Liver (tissue), 9 donors: ENCODE data around the gene LNPK. TPM values are rescaled to one million over a fixed set of nuclear protein-coding genes. Genes with fewer than 3 reads are reported as not detected.

Experiments used
- DNase-seq: peaks from one replicate; pipeline ENCODE4 v3.0.0-alpha.2; 2017; ENCODE audit warnings: low spot score
- H3K27ac ChIP-seq, 2 donors: one replicate each; pipeline ENCODE4 v1.7.0; 2013; ENCODE audit warnings: inconsistent platforms in 2 of 2, low read length in 2 of 2, control low read depth in 1 of 2, low read depth in 1 of 2, mild to moderate bottlenecking in 1 of 2
- H3K27me3 ChIP-seq, 4 donors: one replicate each; pipeline versions ENCODE4 v1.6.1 to v1.7.0; 2013; ENCODE audit warnings: low read length in 3 of 4, inconsistent platforms in 1 of 4, mild to moderate bottlenecking in 1 of 4, moderate library complexity in 1 of 4; ENCODE audit not compliant: control insufficient read depth in 4 of 4, insufficient read depth in 4 of 4
- H3K36me3 ChIP-seq, 4 donors: one replicate each; pipeline versions ENCODE4 v1.6.1 to v1.7.0; 2013; ENCODE audit warnings: low read length in 3 of 4, mild to moderate bottlenecking in 3 of 4, low read depth in 1 of 4, moderate library complexity in 1 of 4; ENCODE audit not compliant: control insufficient read depth in 4 of 4, insufficient read depth in 3 of 4
- H3K4me1 ChIP-seq, 4 donors: one replicate each; pipeline versions ENCODE4 v1.6.1 to v1.7.0; 2013; ENCODE audit warnings: low read length in 3 of 4, mild to moderate bottlenecking in 3 of 4, moderate library complexity in 1 of 4; ENCODE audit not compliant: control insufficient read depth in 4 of 4, insufficient read depth in 4 of 4
- H3K4me3 ChIP-seq, 3 donors: one replicate each; pipeline versions ENCODE4 v1.6.1 to v1.7.0; 2013; ENCODE audit warnings: low read length in 3 of 3, control low read depth in 1 of 3, low read depth in 1 of 3, mild to moderate bottlenecking in 1 of 3
- H3K9ac ChIP-seq, 2 donors: one replicate each; pipeline ENCODE4 v1.7.0; 2013; ENCODE audit warnings: low read length in 2 of 2, mild to moderate bottlenecking in 2 of 2, moderate library complexity in 2 of 2, control low read depth in 1 of 2, low read depth in 1 of 2
- H3K9me3 ChIP-seq, 4 donors: one replicate each; pipeline versions ENCODE4 v1.6.1 to v1.7.0; 2013; ENCODE audit warnings: low read length in 3 of 4; ENCODE audit not compliant: control insufficient read depth in 4 of 4
- CTCF ChIP-seq: fragments of 150-350 bp; IDR thresholded peaks from 2 replicates; pipeline ENCODE4 v1.5.1; 2017; ENCODE audit warnings: improper control_type of control experiment, low read depth, low read length; ENCODE audit not compliant: missing input control
- EGR1 ChIP-seq, 2 donors: IDR thresholded peaks; 2 replicates each; pipeline ENCODE4 v1.6.1; 2016 to 2018; ENCODE audit warnings: antibody characterized with exemption in 2 of 2, low read depth in 2 of 2
- FOXA1 ChIP-seq: IDR thresholded peaks from 2 replicates; pipeline ENCODE4 v1.6.1; 2016; ENCODE audit warnings: antibody characterized with exemption
- FOXA2 ChIP-seq: IDR thresholded peaks from 2 replicates; pipeline ENCODE4 v1.6.1; 2016; ENCODE audit warnings: antibody characterized with exemption
- GABPA ChIP-seq, 2 donors: IDR thresholded peaks in 1 of 2; conservative IDR thresholded peaks in 1 of 2; 2 replicates each; pipeline ENCODE4 v1.6.1; 2016; ENCODE audit warnings: antibody characterized with exemption in 2 of 2, mild to moderate bottlenecking in 1 of 2, moderate library complexity in 1 of 2
- HNF4A ChIP-seq, 2 donors: conservative IDR thresholded peaks; 2 replicates each; pipeline ENCODE4 v1.6.1; 2016; ENCODE audit warnings: antibody characterized with exemption in 2 of 2, mild to moderate bottlenecking in 2 of 2
- HNF4G ChIP-seq: IDR thresholded peaks from 2 replicates; pipeline ENCODE4 v1.6.1; 2016; ENCODE audit warnings: antibody characterized with exemption
- JUND ChIP-seq, 2 donors: IDR thresholded peaks; 2 replicates each; pipeline ENCODE4 v1.6.1; 2016; ENCODE audit warnings: antibody characterized with exemption in 2 of 2
- MAX ChIP-seq: IDR thresholded peaks from 2 replicates; pipeline ENCODE4 v1.6.1; 2016; ENCODE audit warnings: antibody characterized with exemption
- NR2F2 ChIP-seq: IDR thresholded peaks from 2 replicates; pipeline ENCODE4 v1.6.1; 2016; ENCODE audit warnings: antibody characterized with exemption
- RAD21 ChIP-seq, 2 donors: IDR thresholded peaks; 2 replicates each; pipeline ENCODE4 v1.6.1; 2016; ENCODE audit warnings: antibody characterized with exemption in 2 of 2, mild to moderate bottlenecking in 2 of 2
- RXRA ChIP-seq, 2 donors: IDR thresholded peaks; 2 replicates each; pipeline ENCODE4 v1.6.1; 2017 to 2018; ENCODE audit warnings: antibody characterized with exemption in 2 of 2, mild to moderate bottlenecking in 1 of 2
- SP1 ChIP-seq: IDR thresholded peaks from 2 replicates; pipeline ENCODE4 v1.6.1; 2018; ENCODE audit warnings: antibody characterized with exemption, mild to moderate bottlenecking
- TAF1 ChIP-seq: conservative IDR thresholded peaks from 2 replicates; pipeline ENCODE4 v1.6.1; 2016; ENCODE audit warnings: antibody characterized with exemption, mild to moderate bottlenecking
- YY1 ChIP-seq: IDR thresholded peaks from 2 replicates; pipeline ENCODE4 v1.6.1; 2016; ENCODE audit warnings: antibody characterized with exemption, mild to moderate bottlenecking
- ZBTB33 ChIP-seq: IDR thresholded peaks from 2 replicates; pipeline ENCODE4 v1.6.1; 2016; ENCODE audit warnings: antibody characterized with exemption
- WGBS: extraction: QIAGEN DNeasy Blood & Tissue Kit; methylation state at CpG from one replicate; pipeline ENCODE4 v1.1.7; 2013; 5-methylcytosine and 5-hydroxymethylcytosine counted together
- polyA plus RNA-seq, 2 donors: library from polyadenylated mRNA; stranded (reverse) in 1 of 2; unstranded in 1 of 2; fragments of 200-250 nt in 1 of 2; fragments of >200 nt in 1 of 2; fragmentation: Nextera tagmentation in 1 of 2; extraction: Ambion mirVana in 1 of 2; gene quantifications; one replicate each; pipeline versions ENCODE4 v1.2.1 to v1.2.3, GENCODE V29; 2013 to 2015
- total RNA-seq, 2 donors: library from RNA; depleted of rRNA; stranded (reverse); fragments of >200 nt; gene quantifications; one replicate each; pipeline ENCODE4 v1.2.3, GENCODE V29; 2014
- TF ChIP-seq, protein P1 (sequence below): IDR thresholded peaks from 2 replicates; pipeline ENCODE4 v1.6.1; 2016; ENCODE audit warnings: antibody characterized with exemption
- donor health status: healthy.
- donor health status: healthy.
- donor health status: healthy.
- donor health status: healthy.
- donor health status: healthy.

LNPK gene
- total and polyA plus RNA-seq, 4 donors, result 5.5 to 25.2 (median 11.5) TPM

GRCh38 chr2:176009445-176009844, 7.4 kb upstream of the LNPK start (continued):
- TF ChIP-seq, protein P1, sequence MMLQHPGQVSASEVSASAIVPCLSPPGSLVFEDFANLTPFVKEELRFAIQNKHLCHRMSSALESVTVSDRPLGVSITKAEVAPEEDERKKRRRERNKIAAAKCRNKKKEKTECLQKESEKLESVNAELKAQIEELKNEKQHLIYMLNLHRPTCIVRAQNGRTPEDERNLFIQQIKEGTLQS, result no peak
- TF ChIP-seq SP1, result no peak

DNA sequence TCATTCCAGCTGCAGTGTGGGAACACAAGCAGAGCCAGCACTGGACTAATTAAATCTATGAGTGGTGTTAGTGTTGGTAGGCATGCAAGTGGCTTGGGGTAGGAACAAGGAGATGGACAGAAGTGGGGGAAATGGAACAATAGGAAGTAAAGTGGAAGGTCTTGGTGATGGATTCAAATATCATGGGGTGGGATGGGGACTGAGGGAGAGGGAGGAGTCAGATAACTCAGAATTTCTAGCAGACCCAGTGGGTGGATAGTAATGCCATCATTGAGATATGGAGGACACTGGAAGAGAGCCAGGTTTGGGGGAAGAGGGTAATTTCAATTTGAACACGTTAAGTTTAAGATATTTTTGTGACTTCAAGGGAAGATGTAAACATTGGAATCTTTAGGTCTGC, 2.9 kb upstream of the LNPK start:
- Histone ChIP-seq H3K9me3 (no peaks in the 10 kb centered on the region), H3K27me3 (no peaks in the 10 kb centered on the region), H3K27ac (no peak overlapping the region), H3K36me3 (no peaks in the 10 kb centered on the region), H3K9ac (no peak overlapping the region), H3K4me3 (no peak overlapping the region), H3K4me1 (peaks cover 0 to 34% (median 22%) of the 10 kb centered on the region in 4 donors)
- no peak for TF ChIP-seq FOXA2
- 66% methylated on average over 1 of the region's 1 CpG for WGBS
- peak; percentile 37 for DNase-seq

DNA sequence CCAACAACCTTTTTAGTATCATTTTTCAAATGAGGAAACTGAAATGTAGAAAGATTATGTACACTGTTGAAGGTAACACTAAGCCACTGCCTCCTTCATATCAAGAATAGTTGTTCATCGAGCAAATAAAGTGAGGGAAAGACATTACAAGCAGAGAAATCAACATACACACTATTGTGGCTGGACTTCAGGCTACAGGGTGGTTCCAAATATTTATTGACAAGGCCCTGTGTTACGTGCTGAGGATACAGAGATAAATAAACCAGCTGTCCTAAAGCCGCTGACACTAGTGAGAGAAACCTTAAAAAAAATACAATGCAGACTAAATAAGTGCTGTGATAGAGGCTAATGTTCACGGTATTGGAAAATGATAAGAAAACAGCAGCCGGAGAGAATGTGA, 1.9 kb upstream of the LNPK start:
- Histone ChIP-seq H3K27me3 (no peaks in the 10 kb centered on the region), H3K4me1 (peaks cover 0 to 41% (median 22%) of the 10 kb centered on the region in 4 donors), H3K9me3 (no peaks in the 10 kb centered on the region), H3K27ac (peak overlapping the region; percentile 59 to 71), H3K36me3 (no peaks in the 10 kb centered on the region), H3K4me3 (peak overlapping the region; percentile 1 to 40 (median 26)), H3K9ac (peak overlapping the region in 1 of 2 donors; percentile 73)
- TF ChIP-seq TAF1 (peak; percentile 15), HNF4A (conservative IDR thresholded peaks at IDR 0.05) (peak; percentile 54 to 58), SP1 (peak; percentile 59), ZBTB33 (no peak), FOXA2 (peak; percentile 46)
- 37% methylated on average over 5 of the region's 5 CpGs for WGBS
- DNase-seq, result no peak

DNA sequence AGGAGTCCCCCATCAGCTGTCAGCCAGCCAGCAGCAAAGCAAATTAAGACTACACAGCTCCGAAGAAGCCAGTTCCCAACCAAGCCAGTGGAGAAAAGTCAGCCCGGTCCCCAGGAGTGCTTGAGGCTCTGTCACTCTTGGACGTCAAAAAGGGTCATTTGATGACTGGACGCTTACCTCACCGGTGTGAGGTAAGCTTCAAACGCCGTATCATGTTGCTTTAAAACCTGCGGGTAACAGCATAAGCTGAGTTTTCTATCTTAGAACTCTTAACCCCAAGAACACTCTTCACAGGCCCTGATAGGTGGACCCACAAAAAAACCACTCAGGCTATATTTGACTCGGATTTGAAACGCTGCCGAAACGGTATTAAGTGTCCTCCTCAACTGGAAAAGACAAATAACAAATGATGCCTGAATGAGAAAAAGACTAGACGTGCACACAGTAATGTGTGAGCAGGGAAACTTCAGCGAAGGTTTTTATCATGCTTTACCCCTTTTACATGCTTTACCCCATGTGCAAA, 682 bp upstream of the LNPK start:
- DNase-seq, result no peak
- Histone ChIP-seq H3K9ac (peak overlapping the region; percentile 89 to 99), H3K36me3 (no peaks in the 10 kb centered on the region), H3K9me3 (no peaks in the 10 kb centered on the region), H3K27me3 (no peaks in the 10 kb centered on the region), H3K4me1 (peaks cover 0 to 45% (median 22%) of the 10 kb centered on the region in 4 donors), H3K27ac (peak overlapping the region; percentile 95 to 97), H3K4me3 (peak overlapping the region; percentile 90 to 97 (median 90))
- WGBS, result 11% methylated on average over 14 of the region's 14 CpGs
- TF ChIP-seq SP1 (no peak), RAD21 (IDR thresholded peaks at IDR 0.05) (no peak), MAX (no peak), TAF1 (no peak), JUND (IDR thresholded peaks at IDR 0.05) (no peak), EGR1 (IDR thresholded peaks at IDR 0.05; ENCODE audit: low read depth in 2 of 2) (no peak), YY1 (no peak), HNF4G (no peak), CTCF (no peak), FOXA2 (no peak), RXRA (IDR thresholded peaks at IDR 0.05) (no peak), HNF4A (conservative IDR thresholded peaks at IDR 0.05) (no peak), FOXA1 (no peak), GABPA (IDR thresholded peaks at IDR 0.05 in 1 of 2, conservative IDR thresholded peaks at IDR 0.05 in 1 of 2) (no peak), ZBTB33 (no peak), NR2F2 (no peak)
- TF ChIP-seq, protein P1, result no peak
